GM23248 (cell line): ENCODE data around the gene DDOST. TPM values are rescaled to one million over a fixed set of nuclear protein-coding genes. Genes with fewer than 3 reads are reported as not detected.

Experiments
- DNase-seq: peaks from one replicate; pipeline ENCODE4 v3.0.0-alpha.2; 2015
- H2AFZ ChIP-seq: fragments of 200-600 bp; sonication (generic); 2 replicates; pipeline ENCODE4 v1.6.1; 2016; ENCODE audit warnings: antibody characterized with exemption
- H3F3A ChIP-seq: fragments of 200-600 bp; sonication (generic); 2 replicates; pipeline ENCODE4 v1.6.1; 2016; ENCODE audit warnings: mild to moderate bottlenecking, antibody characterized with exemption, mixed run types; ENCODE audit not compliant: insufficient read depth
- H3K27ac ChIP-seq: fragments of 200-600 bp; sonication (generic); 2 replicates; pipeline ENCODE4 v1.5.1; 2016; ENCODE audit warnings: mild to moderate bottlenecking
- H3K27me3 ChIP-seq: fragments of 200-600 bp; sonication (generic); replicated peaks from 2 replicates; pipeline ENCODE4 v1.6.1; 2016; ENCODE audit warnings: mild to moderate bottlenecking; ENCODE audit not compliant: insufficient read depth
- H3K36me3 ChIP-seq: fragments of 200-600 bp; sonication (generic); 2 replicates; pipeline ENCODE4 v1.6.1; 2016; ENCODE audit warnings: low read depth, mild to moderate bottlenecking
- H3K4me1 ChIP-seq: fragments of 200-600 bp; sonication (generic); 2 replicates; pipeline ENCODE4 v1.6.1; 2016; ENCODE audit warnings: mild to moderate bottlenecking; ENCODE audit not compliant: insufficient read depth
- H3K4me2 ChIP-seq: fragments of 200-600 bp; sonication (generic); one replicate; pipeline ENCODE4 v1.6.1; 2016; ENCODE audit warnings: mild to moderate bottlenecking; ENCODE audit not compliant: unreplicated experiment
- H3K4me3 ChIP-seq: fragments of 200-600 bp; sonication (generic); 2 replicates; pipeline ENCODE4 v1.5.1; 2016; ENCODE audit warnings: mild to moderate bottlenecking
- H3K79me2 ChIP-seq: fragments of 200-600 bp; sonication (generic); 2 replicates; pipeline ENCODE4 v1.6.1; 2016; ENCODE audit warnings: mild to moderate bottlenecking; ENCODE audit not compliant: insufficient read depth
- H3K9ac ChIP-seq: fragments of 200-600 bp; sonication (generic); 2 replicates; pipeline ENCODE4 v1.6.1; 2016; ENCODE audit warnings: mild to moderate bottlenecking
- H3K9me2 ChIP-seq: fragments of 200-600 bp; sonication (generic); 2 replicates; pipeline ENCODE4 v1.6.1; 2016; ENCODE audit warnings: mixed run types, mild to moderate bottlenecking, moderate library complexity; ENCODE audit not compliant: insufficient read depth
- H3K9me3 ChIP-seq: fragments of 200-600 bp; sonication (generic); one replicate; pipeline ENCODE4 v1.6.1; 2017; ENCODE audit warnings: low read depth
- H4K20me1 ChIP-seq: fragments of 200-600 bp; sonication (generic); 2 replicates; pipeline ENCODE4 v1.6.0; 2016; ENCODE audit not compliant: insufficient read depth
- EZH2 ChIP-seq: fragments of 200-600 bp; sonication (generic); IDR thresholded peaks from 2 replicates; pipeline ENCODE4 v1.6.1; 2018; ENCODE audit warnings: antibody characterized with exemption, mild to moderate bottlenecking; ENCODE audit not compliant: insufficient read depth, poor library complexity, severe bottlenecking
- EZH2phosphoT487 ChIP-seq: fragments of 200-600 bp; sonication (generic); IDR thresholded peaks from 2 replicates; pipeline ENCODE4 v1.6.1; 2018; ENCODE audit warnings: antibody characterized with exemption, moderate library complexity, mild to moderate bottlenecking, low read depth; ENCODE audit not compliant: insufficient read depth
- WGBS, 2 experiments: methylation state at CpG; one replicate each; pipeline ENCODE4 v1.1.6; 2015 to 2017; ENCODE audit warnings: low lambda C conversion rate in 2 of 2, low coverage in 1 of 2; ENCODE audit errors: missing lambda C conversion rate in 2 of 2; 5-methylcytosine and 5-hydroxymethylcytosine counted together
- in situ Hi-C: fragments of 300-500 bp; cut with MboI; formaldehyde crosslinking; loops from 2 replicates; pipeline ENCODE4 v1.15.0; 2020
- polyA plus RNA-seq: library from polyadenylated mRNA; unstranded; fragments of >200 nt; fragmentation: Nextera tagmentation; extraction: Ambion mirVana; gene quantifications from 2 replicates; pipeline ENCODE4 v1.2.1, GENCODE V29; 2016
- total RNA-seq: library from RNA; depleted of rRNA; stranded (reverse); fragments of >200 nt; shearing (Covaris generic); gene quantifications from 2 replicates; pipeline ENCODE4 v1.2.3, GENCODE V29; 2014

The DDOST gene
- total and polyA plus RNA-seq, 2 experiments from 2014 or later = 348 to 356 TPM

GRCh38 chr1:20668581-20668980 is 7.4 kb upstream of the DDOST start:
- H3K79me2 ChIP-seq = no peaks in the 10 kb centered on the region
- in situ Hi-C loops = no loop called here
- H3K4me3 ChIP-seq = no peak overlapping the region
- TF ChIP-seq EZH2phosphoT487 (no peak), EZH2 (no peak)
- H3F3A ChIP-seq = no peaks in the 10 kb centered on the region
- H3K9me2 ChIP-seq = no peaks in the 10 kb centered on the region
- DNase-seq = no peak
- no peak overlapping the region for H3K4me2 ChIP-seq
- 82 to 83% methylated on average over 1 of the region's 1 CpG for WGBS, 2 experiments
- 0 out of 2 replicates have a peak overlapping the region, but pooled peaks have one; percentile 29 for H2AFZ ChIP-seq
- H3K27me3 ChIP-seq = no peaks in the 10 kb centered on the region
- no peaks in the 10 kb centered on the region for H3K9me3 ChIP-seq
- H3K36me3 ChIP-seq = no peaks in the 10 kb centered on the region
- no peak overlapping the region for H3K27ac ChIP-seq
- no peak overlapping the region for H3K9ac ChIP-seq
- H3K4me1 ChIP-seq = no peaks in the 10 kb centered on the region
- no peaks in the 10 kb centered on the region for H4K20me1 ChIP-seq

- H3K4me2 ChIP-seq = no peak overlapping the region
- peak; percentile 20 for DNase-seq
- H3K9me2 ChIP-seq = no peaks in the 10 kb centered on the region
- no peaks in the 10 kb centered on the region for H3F3A ChIP-seq
- in situ Hi-C loops = no loop called here
- H3K79me2 ChIP-seq = no peaks in the 10 kb centered on the region
- no peak overlapping the region for H3K27ac ChIP-seq
- no peaks in the 10 kb centered on the region for H4K20me1 ChIP-seq
- WGBS, 2 experiments = 92 to 100% methylated on average over 1 of the region's 1 CpG
- no peak for TF ChIP-seq EZH2phosphoT487
- no peaks in the 10 kb centered on the region for H3K27me3 ChIP-seq
- no peak overlapping the region for H3K4me3 ChIP-seq
- no peaks in the 10 kb centered on the region for H3K9me3 ChIP-seq
- H2AFZ ChIP-seq = peak overlapping the region; percentile 26; the same call in 1 of the 2 replicates
- H3K36me3 ChIP-seq = no peaks in the 10 kb centered on the region
- no peak overlapping the region for H3K9ac ChIP-seq
- no peaks in the 10 kb centered on the region for H3K4me1 ChIP-seq
Observed at GRCh38 chr1:20666804-20667203, 5.6 kb upstream of the DDOST start.

GRCh38 chr1:20666146-20666545 is 5.0 kb upstream of the DDOST start:
- Histone ChIP-seq H3K4me1 (no peaks in the 10 kb centered on the region), H3K27ac (no peak overlapping the region), H3K27me3 (no peaks in the 10 kb centered on the region), H3K79me2 (peaks cover 1% of the 10 kb centered on the region), H3K36me3 (no peaks in the 10 kb centered on the region), H3K4me2 (no peak overlapping the region), H2AFZ (no peak overlapping the region), H3K9me2 (no peaks in the 10 kb centered on the region), H3K4me3 (no peak overlapping the region), H3K9ac (no peak overlapping the region), H3K9me3 (no peaks in the 10 kb centered on the region), H3F3A (no peaks in the 10 kb centered on the region), H4K20me1 (no peaks in the 10 kb centered on the region)
- no peak for TF ChIP-seq EZH2
- TF ChIP-seq EZH2phosphoT487 = no peak
- DNase-seq = no peak
- WGBS, 2 experiments = 67 to 73% methylated on average over 14 to 15 of the region's 16 CpGs
- in situ Hi-C loops = no loop called here

GRCh38 chr1:20665726-20666125 is 4.6 kb upstream of the DDOST start:
- H3K27ac ChIP-seq = no peak overlapping the region
- in situ Hi-C loops = no loop called here
- H3K36me3 ChIP-seq = no peaks in the 10 kb centered on the region
- no peaks in the 10 kb centered on the region for H3K4me1 ChIP-seq
- H2AFZ ChIP-seq = no peak overlapping the region
- DNase-seq = no peak
- H3K9ac ChIP-seq = no peak overlapping the region
- no peaks in the 10 kb centered on the region for H4K20me1 ChIP-seq
- H3K4me3 ChIP-seq = no peak overlapping the region
- H3K9me3 ChIP-seq = no peaks in the 10 kb centered on the region
- H3K9me2 ChIP-seq = no peaks in the 10 kb centered on the region
- H3K27me3 ChIP-seq = no peaks in the 10 kb centered on the region
- H3K4me2 ChIP-seq = no peak overlapping the region
- H3F3A ChIP-seq = no peaks in the 10 kb centered on the region
- H3K79me2 ChIP-seq = peaks cover 6% of the 10 kb centered on the region
- TF ChIP-seq EZH2phosphoT487 = no peak
- TF ChIP-seq EZH2 = no peak
- WGBS, 2 experiments = 87 to 88% methylated on average over 12 of the region's 12 CpGs
